Breast epithelium (tissue), 3 donors: ENCODE results near the gene TDRD10.

Experiments
- POLR2A ChIP-seq: fragments of 450-650 bp; IDR thresholded peaks from one replicate; pipeline ENCODE4 v1.6.1; 2016; ENCODE audit warnings: antibody characterized with exemption, mild to moderate bottlenecking, moderate library complexity
- POLR2AphosphoS5 ChIP-seq, 3 donors: sonication (generic); formaldehyde crosslinking; IDR thresholded peaks; one replicate each; pipeline ENCODE4 v1.6.1; 2017; ENCODE audit warnings: antibody characterized with exemption in 3 of 3
- TF ChIP-seq, protein P1 (sequence below), 3 donors: fragments of 450-650 bp; IDR thresholded peaks; one replicate each; pipeline ENCODE4 v1.5.1; 2016 to 2017; ENCODE audit warnings: antibody characterized with exemption in 3 of 3, mild to moderate bottlenecking in 3 of 3, moderate library complexity in 3 of 3

DNA sequence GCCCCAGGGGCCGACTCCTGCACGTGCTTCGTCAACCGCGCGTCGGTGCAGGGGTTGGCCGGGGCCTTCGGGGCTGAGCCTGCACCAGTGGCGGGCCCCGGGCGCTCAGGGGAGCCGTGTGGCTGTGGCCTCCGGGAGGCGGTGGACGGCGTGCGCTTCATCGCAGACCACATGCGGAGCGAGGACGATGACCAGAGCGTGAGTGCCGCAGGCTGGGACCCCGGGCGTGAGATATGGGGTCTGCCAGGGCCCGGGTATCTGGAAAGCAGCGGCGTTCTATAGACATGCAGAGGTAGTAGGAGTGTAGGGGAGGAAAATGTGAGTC, 69.9 kb downstream of the TDRD10 start:
- TF ChIP-seq, protein P1, sequence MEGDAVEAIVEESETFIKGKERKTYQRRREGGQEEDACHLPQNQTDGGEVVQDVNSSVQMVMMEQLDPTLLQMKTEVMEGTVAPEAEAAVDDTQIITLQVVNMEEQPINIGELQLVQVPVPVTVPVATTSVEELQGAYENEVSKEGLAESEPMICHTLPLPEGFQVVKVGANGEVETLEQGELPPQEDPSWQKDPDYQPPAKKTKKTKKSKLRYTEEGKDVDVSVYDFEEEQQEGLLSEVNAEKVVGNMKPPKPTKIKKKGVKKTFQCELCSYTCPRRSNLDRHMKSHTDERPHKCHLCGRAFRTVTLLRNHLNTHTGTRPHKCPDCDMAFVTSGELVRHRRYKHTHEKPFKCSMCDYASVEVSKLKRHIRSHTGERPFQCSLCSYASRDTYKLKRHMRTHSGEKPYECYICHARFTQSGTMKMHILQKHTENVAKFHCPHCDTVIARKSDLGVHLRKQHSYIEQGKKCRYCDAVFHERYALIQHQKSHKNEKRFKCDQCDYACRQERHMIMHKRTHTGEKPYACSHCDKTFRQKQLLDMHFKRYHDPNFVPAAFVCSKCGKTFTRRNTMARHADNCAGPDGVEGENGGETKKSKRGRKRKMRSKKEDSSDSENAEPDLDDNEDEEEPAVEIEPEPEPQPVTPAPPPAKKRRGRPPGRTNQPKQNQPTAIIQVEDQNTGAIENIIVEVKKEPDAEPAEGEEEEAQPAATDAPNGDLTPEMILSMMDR (IDR thresholded peaks at IDR 0.05), result no peak
- TF ChIP-seq POLR2AphosphoS5 (IDR thresholded peaks at IDR 0.05) (no peak), POLR2A (no peak)
